ENCODE data around the gene PCSK1.

The PCSK1 gene

GRCh38 chr5:96433066-96433447 is at the start of gene PCSK1:
PCSK1 (minus strand) TSS chr5:96433248; CDS start chr5:96433042, 206 bp downstream.
- DNase-seq (ENCODE audit: low read depth), result no peak

GRCh38 chr5:96481867-96482266 is 48.8 kb upstream of the PCSK1 start:
- no peak for DNase-seq (ENCODE audit: low read depth)

DNA sequence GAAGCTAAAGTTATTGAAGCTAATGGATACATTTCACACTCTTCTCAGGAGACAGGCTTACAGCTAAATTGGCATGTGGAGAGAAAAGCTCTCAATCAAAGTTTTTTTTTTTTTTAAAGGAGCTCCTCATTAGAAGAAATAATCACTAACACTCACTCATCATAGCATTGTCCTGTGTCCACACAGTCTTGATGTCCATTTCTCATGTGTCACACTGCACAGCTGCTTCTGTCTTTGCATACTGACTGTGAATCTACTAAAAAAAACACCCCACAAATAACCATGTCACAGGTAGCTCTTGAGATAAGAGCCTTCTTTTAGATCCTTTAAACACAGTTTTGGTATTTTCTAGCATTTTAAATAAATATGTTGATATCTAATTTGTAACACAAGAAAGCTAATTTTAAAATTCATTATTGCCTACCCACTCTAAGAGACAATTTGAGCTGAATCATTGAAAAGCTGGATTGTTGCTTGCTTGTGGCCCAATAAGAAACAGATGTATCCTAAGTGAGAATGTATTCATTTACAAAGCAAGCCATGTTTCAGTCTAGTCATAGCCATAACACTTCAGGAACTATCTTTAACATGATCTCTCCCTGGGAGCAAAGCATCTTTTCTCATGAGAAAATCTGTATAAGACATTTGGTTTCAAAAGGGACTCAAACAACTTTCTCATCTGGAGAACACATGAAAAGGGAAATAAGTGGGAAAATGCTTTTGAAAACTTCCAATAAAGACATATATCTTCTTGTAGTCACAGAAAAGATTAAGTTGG is 48.1 kb upstream of the PCSK1 start:
- peak; percentile 26 for DNase-seq (ENCODE audit: low read depth)

DNA sequence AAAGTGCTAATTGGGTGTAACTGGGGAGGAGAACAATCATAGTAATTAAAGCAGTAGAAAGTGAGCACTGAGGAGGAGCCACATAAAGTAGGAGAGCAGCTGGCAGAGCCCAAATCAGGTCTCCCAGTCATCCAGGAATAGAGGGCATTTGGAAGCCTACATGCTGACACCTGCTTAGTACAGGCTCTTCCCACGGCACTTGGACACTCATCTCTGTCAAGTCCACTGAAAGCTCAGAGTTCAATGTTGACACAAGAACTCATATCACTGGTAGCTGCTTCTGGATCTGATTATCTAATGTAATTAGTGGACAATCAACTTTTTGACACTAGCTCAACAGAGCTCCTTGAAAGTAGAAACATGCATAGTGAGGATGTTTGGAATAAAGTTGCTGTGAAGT is 45.9 kb upstream of the PCSK1 start:
- no peak for DNase-seq (ENCODE audit: low read depth)

DNA sequence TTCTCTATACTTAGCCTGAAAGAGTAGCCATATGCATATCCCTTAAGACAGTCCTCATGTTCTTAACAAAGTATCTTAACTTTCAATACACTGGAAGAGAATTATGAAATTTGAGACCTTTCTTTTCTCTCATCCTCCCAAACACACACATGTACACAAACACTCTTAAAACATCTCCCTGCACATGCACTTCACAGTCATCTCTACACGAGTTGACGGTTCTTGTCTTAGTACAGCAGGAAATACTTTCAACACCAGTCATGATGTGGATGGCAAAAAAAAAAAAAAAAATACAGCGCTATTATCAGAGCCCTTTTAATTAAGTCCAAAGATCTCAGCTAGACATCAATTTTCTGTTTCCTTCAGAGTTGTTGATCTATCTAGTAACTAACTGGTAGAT is 43.6 kb upstream of the PCSK1 start:
- no peak for DNase-seq (ENCODE audit: low read depth)

DNA sequence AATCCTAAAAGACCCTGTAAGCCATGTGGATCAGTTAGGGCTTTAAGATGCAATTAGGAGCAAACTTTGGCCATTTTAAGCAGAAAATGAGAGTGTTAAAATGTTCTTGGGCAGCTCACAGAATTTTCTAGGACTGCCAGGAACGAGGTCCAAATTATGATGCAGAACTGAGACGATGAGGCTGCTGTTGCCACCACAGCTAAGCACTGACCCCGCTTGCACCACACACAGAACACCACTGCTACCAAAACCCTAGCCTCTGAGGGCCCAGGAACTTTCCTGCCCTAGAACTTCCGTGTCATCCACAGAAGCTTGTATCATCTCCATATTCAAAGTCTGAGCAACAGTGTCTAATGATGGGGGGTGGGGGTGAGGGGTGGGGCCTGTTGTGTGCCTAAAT is 41.0 kb upstream of the PCSK1 start:
- no peak for DNase-seq (ENCODE audit: low read depth)

- DNase-seq (ENCODE audit: low read depth), result no peak
These were observed 40.1 kb upstream of the PCSK1 start for GRCh38 chr5:96473155-96473554.

- no peak for DNase-seq (ENCODE audit: low read depth)
These were observed 37.7 kb upstream of the PCSK1 start for GRCh38 chr5:96470785-96471184.

DNA sequence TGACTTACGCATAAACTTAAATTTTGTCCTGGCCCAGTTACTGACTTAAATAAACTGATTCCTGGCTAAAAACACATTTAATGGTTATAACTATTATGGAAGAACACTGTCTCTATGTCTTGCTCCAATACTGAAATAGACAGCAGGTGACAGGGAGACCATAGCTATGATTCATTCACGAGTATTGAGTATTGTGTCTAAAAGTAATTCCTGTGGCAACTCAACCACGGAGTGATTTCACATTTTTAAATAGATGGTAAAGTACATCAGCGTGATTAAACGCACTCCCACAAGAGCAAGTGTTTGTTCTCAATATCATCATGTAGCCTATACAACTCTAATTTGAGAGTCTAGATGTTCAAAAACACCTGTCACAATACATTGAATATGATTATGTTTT is 35.9 kb upstream of the PCSK1 start:
- DNase-seq (ENCODE audit: low read depth), result no peak

DNA sequence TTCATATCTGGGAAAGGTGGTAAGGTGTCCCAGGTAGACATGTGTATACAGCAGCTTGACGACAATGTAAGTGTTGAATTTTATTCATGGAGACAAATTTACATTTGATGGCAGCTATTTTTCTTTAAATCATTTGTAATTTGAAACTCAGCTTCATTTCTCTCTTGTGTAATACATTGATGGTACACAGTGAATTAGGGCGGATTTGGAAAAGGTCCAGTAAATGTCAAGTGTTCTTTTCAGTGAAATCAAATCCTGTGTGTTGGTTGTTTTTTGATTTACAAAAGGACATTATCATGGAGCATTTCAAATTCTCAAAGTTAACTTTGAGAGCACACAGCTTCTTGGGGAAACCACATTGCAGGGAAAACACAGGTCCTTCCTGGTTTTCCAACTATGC is 30.0 kb upstream of the PCSK1 start:
- peak; percentile 27 for DNase-seq (ENCODE audit: low read depth)

DNA sequence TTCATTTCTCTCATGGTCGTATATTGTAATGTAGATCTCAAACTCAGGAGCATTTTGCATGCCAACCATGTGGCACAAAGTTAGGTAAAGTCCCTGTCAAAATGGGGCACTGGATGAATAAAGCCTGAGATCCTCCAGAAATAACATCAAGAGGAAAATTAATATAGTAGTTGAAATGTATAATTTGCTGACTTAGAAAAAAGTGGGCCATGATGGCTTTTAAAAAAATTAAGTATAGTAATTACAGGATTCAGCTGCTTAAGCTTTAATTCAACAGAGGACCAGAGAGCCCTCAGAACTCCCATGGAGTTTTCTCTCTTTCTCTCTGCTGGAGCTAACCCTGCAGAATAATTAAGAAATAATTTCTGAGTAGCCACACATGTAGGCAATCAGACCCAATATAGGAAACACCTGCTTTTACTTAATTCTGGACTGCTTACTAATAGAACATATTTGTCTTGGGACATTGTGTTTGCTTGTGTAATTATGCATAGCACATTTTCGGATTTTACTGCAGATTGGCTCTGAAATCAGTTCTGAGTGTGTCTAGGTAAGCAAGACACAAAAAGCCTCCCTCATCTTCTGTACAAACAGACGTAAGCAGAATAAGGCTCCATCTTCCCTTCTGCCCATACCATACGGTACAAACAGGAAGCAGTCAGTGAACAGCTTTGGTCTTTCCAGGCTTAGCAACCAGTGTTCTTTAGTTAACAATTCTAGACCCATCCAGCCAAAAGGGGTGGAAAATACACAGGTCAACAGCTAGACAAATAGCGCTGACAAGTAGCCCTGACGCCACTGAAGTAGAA is 26.5 kb upstream of the PCSK1 start:
- DNase-seq (ENCODE audit: low read depth), result peak; percentile 59

DNA sequence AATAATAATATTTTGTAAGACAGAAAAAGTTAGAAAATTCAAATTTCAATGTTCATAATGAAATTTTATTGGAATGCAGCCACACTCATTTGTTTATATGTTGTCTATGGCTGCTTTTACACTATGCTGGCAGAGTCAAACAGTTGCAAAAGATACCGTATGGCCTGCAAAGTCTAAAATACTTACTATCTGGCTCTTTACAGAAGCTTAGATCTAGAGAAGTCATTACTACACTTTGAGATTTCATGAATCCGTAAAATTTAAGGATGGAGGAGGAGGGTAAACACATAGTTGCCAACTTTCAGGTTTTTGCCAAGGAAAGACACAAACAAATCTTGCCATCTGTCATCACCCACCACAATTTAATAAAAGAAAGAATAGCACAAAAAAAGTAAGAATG is 25.1 kb upstream of the PCSK1 start:
- peak; percentile 30 for DNase-seq (ENCODE audit: low read depth)

- no peak for DNase-seq (ENCODE audit: low read depth)
These were observed 22.7 kb upstream of the PCSK1 start for GRCh38 chr5:96455789-96456188.

- no peak for DNase-seq (ENCODE audit: low read depth)
These were observed 20.3 kb upstream of the PCSK1 start for GRCh38 chr5:96453394-96453793.

- no peak for DNase-seq (ENCODE audit: low read depth)
These were observed 14.9 kb upstream of the PCSK1 start for GRCh38 chr5:96447949-96448348.

- no peak for DNase-seq (ENCODE audit: low read depth)
These were observed 7.1 kb upstream of the PCSK1 start for GRCh38 chr5:96440185-96440538.

DNA sequence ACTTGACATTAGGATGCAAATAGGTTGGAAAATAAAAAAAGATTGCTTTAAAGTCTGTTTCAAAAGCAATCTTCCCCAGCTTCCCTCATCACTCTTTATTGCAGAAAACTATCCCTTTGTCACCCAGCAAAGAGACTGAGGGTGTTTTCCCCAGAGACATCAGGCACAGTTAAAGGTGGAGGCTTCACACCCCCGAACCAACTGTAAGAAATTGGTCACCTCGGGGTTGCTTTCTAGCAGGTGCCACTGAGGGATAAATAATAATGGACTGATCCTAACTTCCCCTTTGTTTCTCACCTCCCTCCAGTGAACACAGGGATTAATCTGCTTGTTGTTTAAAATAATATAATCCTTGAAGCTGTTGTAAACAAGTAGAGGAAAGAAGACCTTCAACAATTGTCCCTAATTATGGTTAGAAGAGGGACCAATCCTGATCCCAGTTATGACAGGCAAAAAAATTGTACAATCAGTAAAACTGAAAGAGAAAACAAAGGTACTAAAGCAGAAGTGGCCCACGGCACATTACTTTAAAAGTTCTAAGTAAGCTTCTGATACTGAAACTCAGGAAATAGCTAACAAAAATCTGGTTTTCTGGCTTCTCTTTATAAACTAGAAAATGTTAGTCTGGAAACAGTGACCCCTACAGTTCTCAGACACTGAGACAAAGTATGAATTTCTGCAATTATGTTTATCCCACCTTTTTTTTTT is 6.6 kb upstream of the PCSK1 start:
- no peak for DNase-seq (ENCODE audit: low read depth)

DNA sequence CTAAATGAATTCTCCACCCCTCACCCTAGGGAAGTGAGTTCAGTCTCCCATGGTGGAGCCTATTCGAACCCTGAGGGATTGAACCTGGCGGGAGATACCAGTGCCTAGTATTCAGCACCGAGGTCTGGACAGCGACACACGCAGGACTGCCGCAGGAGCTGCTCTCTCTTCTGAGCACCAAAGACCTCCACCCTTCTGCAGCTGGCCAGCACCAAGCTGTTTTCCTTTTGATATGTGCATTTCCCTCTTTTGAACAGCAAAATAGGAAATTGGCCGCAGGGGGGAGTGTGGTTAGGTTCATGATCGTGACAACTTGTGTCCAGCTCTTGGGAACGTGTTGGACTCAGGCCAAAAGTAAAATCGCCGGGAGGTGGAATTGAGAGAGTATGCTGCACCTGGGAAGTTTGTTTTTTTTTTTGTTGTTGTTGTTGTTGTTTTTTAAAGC is 1.2 kb upstream of the PCSK1 start:
- peak; percentile 46 for DNase-seq (ENCODE audit: low read depth)

- DNase-seq (ENCODE audit: low read depth), result no peak
These were observed 607 bp downstream of the PCSK1 start for GRCh38 chr5:96432216-96433065.

DNA sequence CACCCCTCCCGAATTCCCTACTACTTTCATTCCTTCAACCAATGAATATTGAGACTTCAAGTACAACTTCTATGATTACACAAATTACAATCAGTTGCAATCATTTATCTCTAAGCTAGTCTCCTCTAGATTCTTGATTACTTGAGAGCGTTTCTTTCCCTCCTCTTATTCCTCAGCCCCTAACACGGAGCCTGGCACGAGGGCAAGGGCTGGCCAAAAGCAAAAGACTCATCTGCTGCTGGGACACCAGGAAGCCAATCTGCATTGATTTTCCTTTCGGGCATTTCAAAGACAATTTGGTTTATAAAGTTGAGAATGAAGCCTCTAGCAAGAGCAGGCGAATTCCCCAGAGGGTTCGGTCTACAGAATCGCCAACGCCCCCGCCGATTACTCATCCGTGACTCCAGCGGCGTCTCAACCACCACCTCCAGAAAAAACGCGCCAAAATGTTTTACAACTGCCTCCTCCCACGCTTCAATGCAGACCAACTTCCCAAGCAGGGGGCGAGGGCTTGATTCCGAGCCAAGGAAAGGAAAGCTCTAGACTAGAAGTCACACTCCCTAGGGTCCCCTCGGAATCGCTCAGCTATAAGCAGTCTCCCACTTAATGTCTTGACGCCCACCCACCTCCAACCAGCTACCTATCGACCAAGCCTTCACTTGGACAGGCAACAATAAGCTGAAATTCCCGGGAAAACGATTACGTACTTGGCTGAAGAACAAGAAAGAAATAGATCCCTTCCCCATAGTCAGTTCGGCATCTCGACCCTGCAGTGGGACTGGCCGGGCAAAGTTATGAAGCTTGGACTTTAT is 1.5 kb downstream of the PCSK1 start:
- DNase-seq (ENCODE audit: low read depth), result no peak

- DNase-seq (ENCODE audit: low read depth), result no peak
These were observed 5.2 kb downstream of the PCSK1 start for GRCh38 chr5:96427824-96428223.
